ENCODE data around the gene PIWIL4.
A peak's percentile ranks its signal among the peaks of the same experiment; 100 is the strongest.
"Not testable (repeated sequence)": the region's sequence is repeated elsewhere in the genome, so short reads cannot be mapped to it uniquely, and the experiment has no call there.

PIWIL4 gene

DNA sequence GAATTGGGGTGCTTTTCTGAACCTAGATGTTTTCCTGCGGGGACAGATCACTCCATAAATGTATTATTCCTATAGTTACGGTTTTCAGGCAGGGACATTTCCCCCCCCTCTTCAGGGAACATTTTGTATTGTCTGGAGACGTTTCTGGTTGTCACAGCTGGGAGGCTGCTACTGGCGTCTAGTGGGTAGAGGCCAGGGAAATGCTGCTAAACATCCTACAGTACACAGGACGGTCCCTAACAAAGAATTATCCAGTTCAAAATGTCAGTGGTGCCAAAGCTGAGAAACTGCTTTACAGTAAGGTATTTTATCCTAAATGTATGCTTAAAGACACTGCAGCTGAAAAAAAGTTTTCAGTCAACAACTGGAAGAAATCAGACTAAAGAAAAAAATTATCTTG, 19.4 kb downstream of the PIWIL4 start:
- DNase-seq, result no peak

DNA sequence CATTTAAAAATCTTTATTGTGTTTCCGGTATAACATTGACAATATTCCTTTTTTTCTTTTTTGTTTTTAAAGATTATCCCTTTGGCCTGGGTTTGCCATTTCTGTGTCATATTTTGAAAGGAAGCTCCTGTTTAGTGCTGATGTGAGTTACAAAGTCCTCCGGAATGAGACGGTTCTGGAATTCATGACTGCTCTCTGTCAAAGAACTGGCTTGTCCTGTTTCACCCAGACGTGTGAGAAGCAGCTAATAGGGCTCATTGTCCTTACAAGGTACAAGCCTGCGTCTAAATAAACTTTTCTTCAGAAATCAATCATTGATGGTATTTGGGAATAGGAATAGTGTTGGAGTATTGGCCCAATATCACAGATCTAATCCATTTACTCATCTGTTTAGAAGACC, 19.8 kb downstream of the PIWIL4 start:
- no peak for DNase-seq

DNA sequence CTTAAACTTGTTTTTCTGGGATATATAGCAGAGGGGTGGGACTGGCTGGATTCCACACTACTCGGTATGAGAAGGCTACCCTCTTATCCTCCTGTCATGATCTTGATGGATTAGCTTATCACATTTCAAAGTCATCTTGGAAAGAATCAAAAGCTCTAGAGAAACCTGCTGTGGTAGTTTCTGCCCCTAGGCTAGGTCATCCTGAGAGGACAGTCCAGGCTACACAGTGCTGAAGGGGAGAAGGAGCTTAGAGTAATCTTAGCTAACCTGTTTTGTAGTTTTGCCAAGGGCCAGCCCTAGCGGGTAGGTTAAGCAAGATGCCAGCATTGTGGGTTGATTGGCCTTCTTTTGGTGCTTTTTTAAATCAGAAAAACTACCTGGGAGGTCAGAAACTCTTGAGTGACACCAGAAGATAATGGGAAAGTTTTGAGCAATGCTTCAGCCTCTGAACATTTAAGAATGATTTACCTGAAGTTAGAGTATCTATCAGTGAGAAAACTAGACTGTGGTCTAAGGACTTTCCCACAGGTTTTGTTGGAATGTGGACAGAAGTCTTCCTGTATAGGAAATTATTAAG, 21.3 kb downstream of the PIWIL4 start:
- DNase-seq, result peak; percentile 52

- DNase-seq, result no peak
Observed at GRCh38 chr11:94590352-94591041, 23.3 kb downstream of the PIWIL4 start.

- DNase-seq, result no peak
Observed at GRCh38 chr11:94593030-94593429, 25.9 kb downstream of the PIWIL4 start.

DNA sequence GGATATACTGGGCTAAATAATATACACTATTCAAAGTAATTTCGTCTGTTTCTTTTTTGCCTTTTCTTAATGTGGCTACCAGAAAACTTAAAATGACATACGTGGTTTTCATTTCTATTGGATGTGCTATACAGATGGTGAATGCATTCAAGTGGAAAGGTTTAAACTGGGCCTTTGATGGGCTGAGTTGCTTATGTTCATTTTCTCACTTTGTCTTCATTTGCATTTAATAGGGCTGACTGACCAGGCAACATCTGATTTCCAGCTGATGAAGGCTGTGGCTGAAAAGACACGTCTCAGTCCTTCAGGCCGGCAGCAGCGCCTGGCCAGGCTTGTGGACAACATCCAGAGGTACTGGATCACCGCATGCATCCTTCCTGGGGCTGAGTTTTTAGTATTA, 27.9 kb downstream of the PIWIL4 start:
- DNase-seq, result no peak

GRCh38 chr11:94597896-94598295, 30.7 kb downstream of the PIWIL4 start:
- no peak for DNase-seq

GRCh38 chr11:94599510-94599909, 32.3 kb downstream of the PIWIL4 start:
- no peak for DNase-seq

DNA sequence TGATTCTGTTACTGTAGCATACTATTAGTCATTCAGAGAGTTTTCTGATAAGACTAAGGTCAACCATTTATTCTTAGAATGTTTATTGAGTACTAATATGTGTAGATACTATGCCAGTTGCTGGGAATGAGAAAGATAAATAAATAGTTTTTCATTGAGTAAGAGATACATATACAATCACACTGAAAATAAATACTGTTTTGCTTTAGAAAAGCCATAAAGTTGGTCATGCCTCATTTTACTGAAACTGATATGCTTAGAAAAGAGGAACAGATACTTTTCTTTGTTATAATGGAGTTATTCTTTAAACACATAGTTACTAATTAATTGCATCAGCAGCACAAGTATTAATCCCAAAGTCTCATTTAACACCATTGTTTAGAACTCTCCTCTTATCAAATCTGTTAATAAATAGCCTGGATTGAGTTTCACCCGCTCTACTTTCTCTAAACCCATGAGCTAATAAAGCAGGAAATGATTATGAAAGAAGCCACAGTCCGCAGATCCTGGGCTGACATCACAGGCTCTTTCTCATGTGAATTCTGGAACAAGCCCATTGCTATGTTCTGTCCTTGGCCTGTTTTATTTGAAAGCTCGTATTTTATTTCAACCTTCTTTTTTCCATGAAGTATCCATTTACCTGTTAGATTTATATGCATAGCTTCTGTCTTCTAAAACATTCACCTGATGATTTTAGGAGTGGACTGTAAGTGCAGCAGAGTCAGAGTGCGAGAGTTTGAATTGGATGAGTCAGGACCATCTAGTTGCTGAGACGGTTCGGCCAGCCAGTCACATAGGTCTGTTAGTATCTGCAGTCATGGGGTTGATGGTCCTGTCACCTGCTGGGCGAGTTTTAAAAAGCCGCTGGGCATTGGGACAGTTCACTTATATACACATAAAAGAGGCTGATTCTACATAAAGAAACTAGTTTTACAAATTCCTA, 35.5 kb downstream of the PIWIL4 start:
- DNase-seq, result peak; percentile 42

DNA sequence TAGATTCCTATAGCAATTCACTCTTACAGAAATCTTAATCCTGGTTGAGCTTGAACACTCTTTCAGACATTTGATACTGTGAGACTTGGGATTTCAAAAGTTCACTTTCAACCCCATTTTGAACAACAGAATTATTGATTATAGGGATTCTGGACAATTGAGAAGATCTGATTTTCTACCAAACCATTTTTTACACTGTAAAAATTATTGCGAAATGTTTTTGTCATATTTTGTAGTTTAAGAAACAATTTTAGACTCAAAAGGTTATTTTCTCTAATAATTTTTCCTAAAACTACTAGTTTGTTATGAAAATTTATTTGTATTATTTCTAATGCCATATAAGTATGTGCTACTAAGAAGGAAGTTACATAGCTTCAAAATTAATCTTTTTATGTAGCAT, 36.4 kb downstream of the PIWIL4 start:
- no peak for DNase-seq

GRCh38 chr11:94604482-94604881, 37.3 kb downstream of the PIWIL4 start:
- peak; percentile 88 for DNase-seq

GRCh38 chr11:94613120-94613519, 46.0 kb downstream of the PIWIL4 start:
- DNase-seq, result no peak

DNA sequence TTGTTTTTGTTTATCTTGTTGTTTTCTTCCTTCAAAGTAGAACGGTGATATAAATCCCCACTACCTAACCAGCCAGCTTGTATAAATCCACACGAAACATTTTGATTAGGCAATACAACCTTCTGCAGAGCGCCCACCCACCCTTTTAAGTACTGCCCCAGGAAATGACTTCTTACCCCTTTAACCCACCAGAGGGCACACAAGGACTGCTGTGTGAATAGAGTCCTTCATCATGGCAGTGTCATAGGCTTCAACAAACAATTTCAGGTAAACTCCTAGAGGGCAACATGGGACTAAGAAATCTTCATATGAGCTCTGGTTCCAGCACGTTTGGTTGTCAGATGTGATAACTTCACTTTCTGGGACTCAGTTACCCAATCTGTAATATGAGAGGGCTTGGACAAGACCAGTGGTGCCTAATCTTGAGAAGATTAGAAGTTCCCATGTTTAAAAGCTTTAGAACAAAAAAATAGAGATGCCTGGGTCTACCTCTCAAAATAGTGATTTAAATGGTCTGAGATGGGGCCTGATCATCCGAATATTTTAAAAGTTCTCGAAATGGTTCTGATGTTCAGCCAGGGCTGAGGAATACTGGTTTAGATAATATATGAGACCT, 56.1 kb downstream of the PIWIL4 start:
- peak; percentile 47 for DNase-seq

DNA sequence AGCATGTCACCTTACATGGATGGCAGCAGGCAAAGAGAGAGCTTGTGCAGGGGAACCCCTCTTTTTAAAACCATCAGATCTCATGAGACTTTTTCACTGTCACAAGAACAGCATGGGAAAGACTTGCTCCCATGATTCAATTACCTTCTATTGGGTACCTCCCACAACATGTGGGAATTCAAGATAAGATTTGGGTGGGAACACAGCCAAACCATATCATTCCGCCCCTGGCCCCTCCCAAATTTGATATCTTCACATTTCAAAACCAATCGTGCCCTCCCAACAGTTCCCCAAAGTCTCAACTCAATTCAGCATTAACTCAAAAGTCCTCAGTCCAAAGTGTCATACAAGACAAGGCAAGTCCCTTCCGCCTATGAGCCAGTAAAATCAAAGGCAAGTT, 58.3 kb downstream of the PIWIL4 start:
- DNase-seq, result not testable (repeated sequence)

- DNase-seq, result not testable (repeated sequence)
Observed at GRCh38 chr11:94627003-94627560, 59.9 kb downstream of the PIWIL4 start.

DNA sequence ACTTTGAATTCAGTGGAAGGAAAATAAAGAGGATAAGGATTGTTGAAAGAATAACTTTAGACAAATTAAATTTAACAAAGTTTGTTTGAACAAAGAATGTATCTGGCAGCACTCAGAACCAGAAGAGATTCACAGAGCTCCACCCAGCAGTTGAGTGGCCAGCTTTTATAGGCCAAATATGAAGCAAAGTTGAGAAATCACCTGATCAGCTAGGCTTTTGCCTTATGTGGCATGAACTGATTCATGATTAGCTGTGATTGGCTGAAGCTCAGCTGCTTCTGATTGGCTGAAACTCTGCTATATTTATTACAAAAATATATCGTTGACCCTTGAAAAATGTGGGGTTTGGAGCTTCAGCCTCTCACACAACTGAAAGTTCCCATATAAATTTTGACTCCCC, 62.6 kb downstream of the PIWIL4 start:
- no peak for DNase-seq

- DNase-seq, result no peak
Observed at GRCh38 chr11:94630221-94630620, 63.1 kb downstream of the PIWIL4 start.

DNA sequence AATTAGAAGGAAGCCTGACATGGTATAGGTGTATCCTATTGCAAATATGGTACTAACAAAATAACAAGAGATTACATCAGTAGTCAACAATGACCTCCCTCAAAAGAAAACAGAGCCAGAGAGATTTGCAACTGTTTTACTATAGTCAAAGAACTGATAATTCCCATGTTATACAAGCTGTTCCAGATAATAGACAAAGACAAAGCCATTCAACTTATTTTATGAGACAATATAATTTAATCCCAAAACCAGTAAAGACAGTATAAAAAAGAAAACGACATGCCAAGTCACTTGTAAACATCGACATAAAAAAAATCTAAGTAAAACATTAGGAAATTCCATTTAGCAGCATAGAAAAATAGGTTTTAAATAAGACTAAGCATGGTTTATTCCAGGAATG, 65.2 kb downstream of the PIWIL4 start:
- DNase-seq, result no peak

GRCh38 chr11:94635072-94635471, 67.9 kb downstream of the PIWIL4 start:
- no peak for DNase-seq

- DNase-seq, result no peak
Observed at GRCh38 chr11:94636388-94636949, 69.3 kb downstream of the PIWIL4 start.

DNA sequence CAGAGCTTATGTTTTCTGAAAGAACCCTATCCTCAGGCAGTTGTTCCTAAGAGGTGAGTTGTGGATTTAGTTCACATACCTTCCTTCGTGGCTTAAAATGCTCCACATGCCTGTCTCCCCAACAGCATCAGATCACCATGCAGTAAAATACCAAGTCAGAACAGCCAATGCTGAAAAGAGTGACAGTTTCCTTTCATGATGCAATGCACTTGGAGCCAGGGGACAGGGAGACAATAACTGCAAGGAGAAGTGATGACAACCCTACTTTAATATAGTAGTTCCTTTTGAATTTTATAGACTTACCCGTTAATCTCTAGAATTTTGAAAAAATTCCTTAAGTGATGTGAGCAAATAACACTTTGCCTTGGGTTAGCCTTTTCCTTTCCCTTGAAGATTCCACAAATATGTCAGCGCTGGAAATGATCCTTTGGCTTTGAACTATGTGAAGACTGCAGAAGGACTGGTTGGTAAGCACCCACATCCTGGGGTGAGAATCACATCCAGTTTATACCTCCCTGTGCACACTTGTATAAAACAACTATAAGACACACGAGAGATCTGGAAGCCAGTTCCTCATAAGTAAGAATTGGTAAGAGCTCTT, 71.2 kb downstream of the PIWIL4 start:
- DNase-seq, result no peak

GRCh38 chr11:94638902-94639373, 71.8 kb downstream of the PIWIL4 start:
- DNase-seq, result no peak

Measured in NCI-H226 (cell line).